AG04449 (cell line): Measurements from ENCODE around the gene AFF2.

ENCODE experiments used
- CTCF ChIA-PET: fragments of 350-600 bp; formaldehyde crosslinking; extraction: SDS; loops from one replicate; lab custom pipeline; 2021; ENCODE audit warnings: antibody characterized with exemption; lab: Yijun Ruan, JAX
- POLR2A ChIA-PET: fragments of 400-600, 350-600 bp; formaldehyde crosslinking; extraction: SDS; loops from one replicate; lab custom pipeline; 2020; ENCODE audit warnings: antibody characterized with exemption, inconsistent platforms; lab: Yijun Ruan, JAX
- DNase-seq: peaks from one replicate; pipeline ENCODE4 v3.0.0-alpha.2; 2010; ENCODE audit warnings: low read depth, low spot score
- H3K4me3 ChIP-seq: 2 replicates; pipeline ENCODE4 v1.5.1; 2011; ENCODE audit warnings: low read depth, mild to moderate bottlenecking, control low read depth, low read length
- CTCF ChIP-seq: IDR thresholded peaks from one replicate; pipeline ENCODE4 v1.5.1; 2011; ENCODE audit warnings: mild to moderate bottlenecking, moderate library complexity, low read length, control low read depth, inconsistent platforms; ENCODE audit not compliant: insufficient read depth; ENCODE audit errors: missing control alignments

Gene AFF2

GRCh38 chrX:148811236-148811635, 310.8 kb downstream of the AFF2 start:
- CTCF ChIA-PET = no interaction called here
- DNase-seq = no peak
- TF ChIP-seq CTCF = no peak
- H3K4me3 ChIP-seq = no peak overlapping the region
- POLR2A ChIA-PET = no interaction called here

- H3K4me3 ChIP-seq = no peak overlapping the region
- no peak for DNase-seq
- POLR2A ChIA-PET = no interaction called here
- CTCF ChIA-PET = no interaction called here
- TF ChIP-seq CTCF = no peak
Measured at GRCh38 chrX:148813422-148813821, 313.0 kb downstream of the AFF2 start.

GRCh38 chrX:148813967-148814366, 313.6 kb downstream of the AFF2 start:
- POLR2A ChIA-PET = no interaction called here
- no peak for TF ChIP-seq CTCF
- H3K4me3 ChIP-seq = no peak overlapping the region
- no peak for DNase-seq
- CTCF ChIA-PET = no interaction called here

- no peak for TF ChIP-seq CTCF
- no peak for DNase-seq
- H3K4me3 ChIP-seq = no peak overlapping the region
- ChIA-PET CTCF (no interaction called here), POLR2A (no interaction called here)
Measured at GRCh38 chrX:148815218-148815961, 315.0 kb downstream of the AFF2 start.

- DNase-seq = no peak
- CTCF ChIA-PET = no interaction called here
- no peak for TF ChIP-seq CTCF
- H3K4me3 ChIP-seq = no peak overlapping the region
- POLR2A ChIA-PET = no interaction called here
Measured at GRCh38 chrX:148823986-148824385, 323.6 kb downstream of the AFF2 start.

- ChIA-PET CTCF (no interaction called here), POLR2A (no interaction called here)
- H3K4me3 ChIP-seq = no peak overlapping the region
- no peak for TF ChIP-seq CTCF
- DNase-seq = no peak
Measured at GRCh38 chrX:148825696-148826095, 325.3 kb downstream of the AFF2 start.
